ENCODE measurements around the gene PLEKHB2.

DNA sequence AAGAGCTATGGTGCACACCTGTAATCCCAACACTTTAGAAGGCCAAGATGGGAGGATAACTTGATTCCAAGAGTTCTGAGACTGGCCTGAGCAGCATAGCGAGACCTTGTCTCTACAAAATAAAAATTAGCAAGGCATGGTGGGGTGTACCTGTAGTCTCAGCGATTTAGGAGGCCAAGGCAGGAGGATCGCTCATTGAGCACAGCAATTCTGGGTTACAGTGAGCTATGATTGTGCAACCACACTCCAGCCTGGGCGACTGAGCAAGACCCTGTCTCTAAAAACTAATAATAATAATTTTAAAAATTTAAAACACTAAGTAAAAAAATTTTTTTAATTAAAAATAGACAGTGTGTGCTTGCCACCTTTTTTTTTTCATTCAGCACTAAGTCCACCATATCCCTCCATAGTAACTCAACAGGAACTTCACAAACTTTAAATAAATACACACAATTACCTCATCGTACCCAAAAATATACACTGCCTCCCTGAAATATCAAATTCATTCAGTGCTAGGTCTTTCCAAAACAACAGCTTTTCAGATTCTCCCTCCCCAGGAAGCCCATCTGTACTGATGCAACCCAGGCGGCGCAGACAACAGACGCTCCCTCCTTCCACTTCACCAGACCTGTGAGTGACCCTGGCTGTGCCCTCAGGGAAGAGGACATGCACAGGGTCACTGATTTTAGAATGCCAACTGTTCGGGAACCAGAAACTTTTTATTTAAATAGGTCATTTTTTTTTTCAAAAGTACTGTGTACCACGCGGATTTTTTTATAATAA lies 41.4 kb upstream of the PLEKHB2 start:
- no peak for TF ChIP-seq OVOL2 (CRISPR knock-in tag; IDR thresholded peaks at IDR 0.05; ENCODE audit: borderline replicate concordance)
- TF ChIP-seq CTCF (IDR thresholded peaks at IDR 0.05), result no peak
- TF ChIP-seq, protein P1, sequence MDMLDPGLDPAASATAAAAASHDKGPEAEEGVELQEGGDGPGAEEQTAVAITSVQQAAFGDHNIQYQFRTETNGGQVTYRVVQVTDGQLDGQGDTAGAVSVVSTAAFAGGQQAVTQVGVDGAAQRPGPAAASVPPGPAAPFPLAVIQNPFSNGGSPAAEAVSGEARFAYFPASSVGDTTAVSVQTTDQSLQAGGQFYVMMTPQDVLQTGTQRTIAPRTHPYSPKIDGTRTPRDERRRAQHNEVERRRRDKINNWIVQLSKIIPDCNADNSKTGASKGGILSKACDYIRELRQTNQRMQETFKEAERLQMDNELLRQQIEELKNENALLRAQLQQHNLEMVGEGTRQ (CRISPR knock-in tag; IDR thresholded peaks at IDR 0.05), result no peak
- TF ChIP-seq, protein P2, sequence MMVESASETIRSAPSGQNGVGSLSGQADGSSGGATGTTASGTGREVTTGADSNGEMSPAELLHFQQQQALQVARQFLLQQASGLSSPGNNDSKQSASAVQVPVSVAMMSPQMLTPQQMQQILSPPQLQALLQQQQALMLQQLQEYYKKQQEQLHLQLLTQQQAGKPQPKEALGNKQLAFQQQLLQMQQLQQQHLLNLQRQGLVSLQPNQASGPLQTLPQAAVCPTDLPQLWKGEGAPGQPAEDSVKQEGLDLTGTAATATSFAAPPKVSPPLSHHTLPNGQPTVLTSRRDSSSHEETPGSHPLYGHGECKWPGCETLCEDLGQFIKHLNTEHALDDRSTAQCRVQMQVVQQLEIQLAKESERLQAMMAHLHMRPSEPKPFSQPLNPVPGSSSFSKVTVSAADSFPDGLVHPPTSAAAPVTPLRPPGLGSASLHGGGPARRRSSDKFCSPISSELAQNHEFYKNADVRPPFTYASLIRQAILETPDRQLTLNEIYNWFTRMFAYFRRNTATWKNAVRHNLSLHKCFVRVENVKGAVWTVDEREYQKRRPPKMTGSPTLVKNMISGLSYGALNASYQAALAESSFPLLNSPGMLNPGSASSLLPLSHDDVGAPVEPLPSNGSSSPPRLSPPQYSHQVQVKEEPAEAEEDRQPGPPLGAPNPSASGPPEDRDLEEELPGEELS (CRISPR knock-in tag; IDR thresholded peaks at IDR 0.05), result no peak
- TF ChIP-seq CREB1 (CRISPR knock-in tag; IDR thresholded peaks at IDR 0.05), result no peak
- no peak for TF ChIP-seq SMAD4 (CRISPR knock-in tag; IDR thresholded peaks at IDR 0.05)
- TF ChIP-seq MAX (CRISPR knock-in tag; IDR thresholded peaks at IDR 0.05), result no peak
- TF ChIP-seq NR1H2 (CRISPR knock-in tag; IDR thresholded peaks at IDR 0.05), result no peak
- TF ChIP-seq, protein P3, sequence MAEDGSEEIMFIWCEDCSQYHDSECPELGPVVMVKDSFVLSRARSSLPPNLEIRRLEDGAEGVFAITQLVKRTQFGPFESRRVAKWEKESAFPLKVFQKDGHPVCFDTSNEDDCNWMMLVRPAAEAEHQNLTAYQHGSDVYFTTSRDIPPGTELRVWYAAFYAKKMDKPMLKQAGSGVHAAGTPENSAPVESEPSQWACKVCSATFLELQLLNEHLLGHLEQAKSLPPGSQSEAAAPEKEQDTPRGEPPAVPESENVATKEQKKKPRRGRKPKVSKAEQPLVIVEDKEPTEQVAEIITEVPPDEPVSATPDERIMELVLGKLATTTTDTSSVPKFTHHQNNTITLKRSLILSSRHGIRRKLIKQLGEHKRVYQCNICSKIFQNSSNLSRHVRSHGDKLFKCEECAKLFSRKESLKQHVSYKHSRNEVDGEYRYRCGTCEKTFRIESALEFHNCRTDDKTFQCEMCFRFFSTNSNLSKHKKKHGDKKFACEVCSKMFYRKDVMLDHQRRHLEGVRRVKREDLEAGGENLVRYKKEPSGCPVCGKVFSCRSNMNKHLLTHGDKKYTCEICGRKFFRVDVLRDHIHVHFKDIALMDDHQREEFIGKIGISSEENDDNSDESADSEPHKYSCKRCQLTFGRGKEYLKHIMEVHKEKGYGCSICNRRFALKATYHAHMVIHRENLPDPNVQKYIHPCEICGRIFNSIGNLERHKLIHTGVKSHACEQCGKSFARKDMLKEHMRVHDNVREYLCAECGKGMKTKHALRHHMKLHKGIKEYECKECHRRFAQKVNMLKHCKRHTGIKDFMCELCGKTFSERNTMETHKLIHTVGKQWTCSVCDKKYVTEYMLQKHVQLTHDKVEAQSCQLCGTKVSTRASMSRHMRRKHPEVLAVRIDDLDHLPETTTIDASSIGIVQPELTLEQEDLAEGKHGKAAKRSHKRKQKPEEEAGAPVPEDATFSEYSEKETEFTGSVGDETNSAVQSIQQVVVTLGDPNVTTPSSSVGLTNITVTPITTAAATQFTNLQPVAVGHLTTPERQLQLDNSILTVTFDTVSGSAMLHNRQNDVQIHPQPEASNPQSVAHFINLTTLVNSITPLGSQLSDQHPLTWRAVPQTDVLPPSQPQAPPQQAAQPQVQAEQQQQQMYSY (CRISPR knock-in tag; IDR thresholded peaks at IDR 0.05), result no peak
- TF ChIP-seq FOXK1 (CRISPR knock-in tag; IDR thresholded peaks at IDR 0.05), result no peak
- no peak for TF ChIP-seq ATF3 (CRISPR knock-in tag; conservative IDR thresholded peaks at IDR 0.05)
